ENCODE data around the gene YPEL1.

The YPEL1 gene, protein sequence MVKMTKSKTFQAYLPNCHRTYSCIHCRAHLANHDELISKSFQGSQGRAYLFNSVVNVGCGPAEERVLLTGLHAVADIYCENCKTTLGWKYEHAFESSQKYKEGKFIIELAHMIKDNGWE

GRCh38 chr22:21735200-21736083 is at the start of gene YPEL1:
TSS of gene YPEL1 (minus strand) at chr22:21735794. CDS start at chr22:21710744, 25,050 bp downstream.
- Histone ChIP-seq H3K27me3 (ENCODE audit: low read depth, low read length) (no peaks in the 10 kb centered on the region), H3K27ac (ENCODE audit: low read length) (no peak within 1 kb of the TSS), H3K4me1 (ENCODE audit: control insufficient read depth in 1 of 2, insufficient read depth in 2 of 2, low read length in 2 of 2) (peaks cover 6 to 11% of the 10 kb centered on the region in 2 donors), H3K9me3 (ENCODE audit: control insufficient read depth in 1 of 2, low read length in 2 of 2) (no peaks in the 10 kb centered on the region), H3K36me3 (ENCODE audit: control insufficient read depth in 1 of 2, insufficient read depth in 2 of 2, low read length in 2 of 2) (no peaks in the 10 kb centered on the region), H3K4me3 (ENCODE audit: low read depth in 1 of 2, low read length in 2 of 2) (peak within 1 kb of the TSS; percentile 76)

- Histone ChIP-seq H3K4me3 (ENCODE audit: low read depth in 1 of 2, low read length in 2 of 2) (no peak overlapping the region), H3K4me1 (ENCODE audit: control insufficient read depth in 1 of 2, insufficient read depth in 2 of 2, low read length in 2 of 2) (no peaks in the 10 kb centered on the region), H3K27me3 (ENCODE audit: low read depth, low read length) (no peaks in the 10 kb centered on the region), H3K9me3 (ENCODE audit: control insufficient read depth in 1 of 2, low read length in 2 of 2) (no peaks in the 10 kb centered on the region), H3K27ac (ENCODE audit: low read length) (no peak overlapping the region), H3K36me3 (ENCODE audit: control insufficient read depth in 1 of 2, insufficient read depth in 2 of 2, low read length in 2 of 2) (peaks cover 24 to 28% of the 10 kb centered on the region in 2 donors)
These were observed 44.7 kb upstream of the YPEL1 start for GRCh38 chr22:21780259-21780658.

DNA sequence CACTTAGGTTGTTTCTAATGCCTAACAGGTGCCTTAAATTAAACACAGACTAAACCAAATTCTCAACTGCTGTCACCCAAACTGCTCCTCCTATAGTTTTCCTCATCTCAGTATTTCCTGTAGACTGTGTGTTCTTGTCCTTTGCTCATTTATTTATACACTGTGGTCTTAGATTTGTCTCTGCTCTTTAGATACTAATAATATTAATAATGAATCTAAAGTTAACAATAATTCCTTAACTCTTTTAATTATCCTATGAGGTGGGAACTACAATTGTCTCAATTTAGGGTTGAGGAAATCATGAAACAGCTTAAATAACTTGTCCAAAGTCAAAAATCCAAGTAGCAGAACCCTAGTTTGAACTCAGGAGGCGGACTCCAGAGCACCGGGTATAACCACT is 43.9 kb upstream of the YPEL1 start:
- Histone ChIP-seq H3K36me3 (ENCODE audit: control insufficient read depth in 1 of 2, insufficient read depth in 2 of 2, low read length in 2 of 2) (peaks cover 18 to 22% of the 10 kb centered on the region in 2 donors), H3K27me3 (ENCODE audit: low read depth, low read length) (no peaks in the 10 kb centered on the region), H3K27ac (ENCODE audit: low read length) (no peak overlapping the region), H3K4me1 (ENCODE audit: control insufficient read depth in 1 of 2, insufficient read depth in 2 of 2, low read length in 2 of 2) (peaks cover 0 to 5% of the 10 kb centered on the region in 2 donors), H3K4me3 (ENCODE audit: low read depth in 1 of 2, low read length in 2 of 2) (no peak overlapping the region), H3K9me3 (ENCODE audit: control insufficient read depth in 1 of 2, low read length in 2 of 2) (no peaks in the 10 kb centered on the region)

GRCh38 chr22:21778705-21779363 is 43.2 kb upstream of the YPEL1 start:
- peaks cover 0 to 5% of the 10 kb centered on the region in 2 donors for H3K4me1 ChIP-seq (ENCODE audit: control insufficient read depth in 1 of 2, insufficient read depth in 2 of 2, low read length in 2 of 2)
- H3K27me3 ChIP-seq (ENCODE audit: low read depth, low read length), result no peaks in the 10 kb centered on the region
- no peak overlapping the region for H3K27ac ChIP-seq (ENCODE audit: low read length)
- H3K36me3 ChIP-seq (ENCODE audit: control insufficient read depth in 1 of 2, insufficient read depth in 2 of 2, low read length in 2 of 2), result peaks cover 16 to 18% of the 10 kb centered on the region in 2 donors
- H3K4me3 ChIP-seq (ENCODE audit: low read depth in 1 of 2, low read length in 2 of 2), result no peak overlapping the region
- H3K9me3 ChIP-seq (ENCODE audit: control insufficient read depth in 1 of 2, low read length in 2 of 2), result no peaks in the 10 kb centered on the region

DNA sequence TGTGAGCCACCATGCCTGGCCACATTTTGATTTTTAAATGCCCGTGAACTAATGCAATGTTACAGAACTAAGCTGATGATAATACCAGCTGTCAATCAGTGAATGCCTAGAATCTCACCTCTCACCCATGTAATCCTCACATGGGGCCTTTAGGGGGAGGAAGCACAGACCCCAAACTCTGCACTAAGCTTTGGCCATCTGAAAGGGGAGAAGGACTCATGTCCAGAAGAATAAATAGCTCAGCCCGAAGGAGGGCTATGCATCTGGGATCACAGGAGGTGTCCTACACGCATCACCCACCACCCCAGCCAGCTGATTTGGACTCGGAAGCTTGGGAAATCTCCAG is 36.0 kb upstream of the YPEL1 start:
- Histone ChIP-seq H3K4me1 (ENCODE audit: control insufficient read depth in 1 of 2, insufficient read depth in 2 of 2, low read length in 2 of 2) (peaks cover 0 to 13% of the 10 kb centered on the region in 2 donors), H3K27ac (ENCODE audit: low read length) (no peak overlapping the region), H3K9me3 (ENCODE audit: control insufficient read depth in 1 of 2, low read length in 2 of 2) (no peaks in the 10 kb centered on the region), H3K36me3 (ENCODE audit: control insufficient read depth in 1 of 2, insufficient read depth in 2 of 2, low read length in 2 of 2) (peaks cover 46 to 57% of the 10 kb centered on the region in 2 donors), H3K4me3 (ENCODE audit: low read depth in 1 of 2, low read length in 2 of 2) (no peak overlapping the region), H3K27me3 (ENCODE audit: low read depth, low read length) (no peaks in the 10 kb centered on the region)

DNA sequence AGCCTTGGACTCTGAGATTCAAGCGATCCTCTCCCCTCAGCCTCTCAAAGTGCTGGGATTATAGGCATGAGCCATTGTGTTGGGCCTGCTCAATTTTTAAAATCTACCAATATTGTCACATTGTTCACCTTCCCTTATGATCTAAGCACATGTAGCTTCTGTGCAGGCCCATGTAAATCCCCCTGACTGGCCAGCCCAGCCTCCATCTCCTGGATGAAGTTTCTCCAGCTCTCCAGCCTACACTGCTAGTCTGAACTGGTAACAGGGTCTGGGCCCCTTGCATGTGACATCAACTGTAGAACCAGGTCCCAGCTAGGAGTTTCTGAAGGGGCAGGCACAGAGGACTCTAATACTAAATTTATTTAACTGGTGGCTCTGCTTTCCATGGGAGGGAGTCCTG is 32.8 kb upstream of the YPEL1 start:
- H3K4me3 ChIP-seq (ENCODE audit: low read depth in 1 of 2, low read length in 2 of 2), result no peak overlapping the region
- no peaks in the 10 kb centered on the region for H3K27me3 ChIP-seq (ENCODE audit: low read depth, low read length)
- H3K36me3 ChIP-seq (ENCODE audit: control insufficient read depth in 1 of 2, insufficient read depth in 2 of 2, low read length in 2 of 2), result peaks cover 68 to 88% of the 10 kb centered on the region in 2 donors
- peaks cover 0 to 8% of the 10 kb centered on the region in 2 donors for H3K4me1 ChIP-seq (ENCODE audit: control insufficient read depth in 1 of 2, insufficient read depth in 2 of 2, low read length in 2 of 2)
- H3K27ac ChIP-seq (ENCODE audit: low read length), result no peak overlapping the region
- no peaks in the 10 kb centered on the region for H3K9me3 ChIP-seq (ENCODE audit: control insufficient read depth in 1 of 2, low read length in 2 of 2)

DNA sequence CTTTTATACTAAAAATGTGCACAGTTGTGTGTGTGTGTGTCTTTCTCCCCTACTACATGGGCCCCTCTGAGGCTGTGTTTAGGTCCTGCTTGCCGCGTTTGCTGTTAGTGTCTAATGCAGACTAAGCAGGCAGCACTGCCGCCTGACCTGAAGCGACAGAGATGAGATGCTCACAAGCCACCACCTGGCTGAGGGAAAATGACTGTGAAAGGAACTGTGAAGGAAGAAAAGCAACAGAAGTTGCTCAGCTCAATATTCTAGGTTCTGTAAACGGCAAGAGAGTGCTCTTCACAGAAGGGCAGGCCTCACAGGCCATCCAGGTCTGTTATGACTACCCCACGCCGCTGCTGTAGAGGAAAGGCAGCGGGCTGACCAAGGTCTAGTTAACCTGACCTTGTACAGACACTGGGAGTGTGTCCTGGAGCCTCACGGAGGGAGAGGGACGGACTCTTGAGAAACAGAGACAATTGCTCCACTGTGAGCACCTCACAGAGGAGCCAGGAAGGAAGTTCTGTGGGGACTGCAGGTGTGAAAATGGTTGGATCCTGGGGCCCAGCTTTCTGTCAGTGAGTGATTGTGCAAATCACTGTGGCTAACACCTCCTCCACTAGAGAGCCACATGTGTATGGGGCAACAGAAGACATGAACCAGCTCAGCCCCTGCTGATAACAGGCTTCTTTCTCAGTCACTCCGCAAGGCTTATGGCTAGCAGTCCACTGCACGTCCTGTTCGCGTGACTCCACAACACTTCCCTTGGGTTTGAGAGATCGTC is 31.3 kb upstream of the YPEL1 start:
- Histone ChIP-seq H3K4me3 (ENCODE audit: low read depth in 1 of 2, low read length in 2 of 2) (no peak overlapping the region), H3K27ac (ENCODE audit: low read length) (no peak overlapping the region), H3K4me1 (ENCODE audit: control insufficient read depth in 1 of 2, insufficient read depth in 2 of 2, low read length in 2 of 2) (no peaks in the 10 kb centered on the region), H3K27me3 (ENCODE audit: low read depth, low read length) (no peaks in the 10 kb centered on the region), H3K9me3 (ENCODE audit: control insufficient read depth in 1 of 2, low read length in 2 of 2) (no peaks in the 10 kb centered on the region), H3K36me3 (ENCODE audit: control insufficient read depth in 1 of 2, insufficient read depth in 2 of 2, low read length in 2 of 2) (peaks cover 70 to 85% of the 10 kb centered on the region in 2 donors)

DNA sequence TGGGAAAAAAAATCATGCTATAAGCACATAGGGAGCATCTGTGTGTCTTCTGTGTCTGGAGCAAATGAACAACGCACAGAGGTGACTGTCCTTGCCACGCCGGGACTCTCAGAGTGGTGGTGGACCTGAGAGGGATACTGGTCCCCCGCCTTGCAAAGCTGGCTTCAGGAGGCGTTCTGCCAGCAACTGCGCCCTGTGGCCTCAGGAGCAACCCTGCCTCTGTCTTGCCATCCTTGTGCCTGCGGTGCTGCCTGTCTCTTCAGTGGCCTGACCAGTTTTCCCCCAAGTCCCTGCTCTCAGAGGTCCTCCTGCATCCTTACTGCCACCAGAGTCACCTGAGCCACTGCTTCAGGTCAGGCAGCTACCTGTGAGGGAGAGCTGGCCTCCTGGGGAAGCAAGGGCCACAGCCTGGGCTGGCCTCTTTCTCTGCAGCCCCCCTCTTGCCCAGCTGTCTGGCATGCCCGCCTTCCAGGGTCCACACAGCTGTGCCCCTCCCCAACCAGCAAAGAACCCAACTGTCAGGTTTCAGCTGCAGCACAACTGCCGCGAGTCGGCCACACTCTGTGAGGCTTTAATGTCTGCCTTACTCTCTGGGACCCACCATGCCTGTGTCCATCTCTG is 30.4 kb upstream of the YPEL1 start:
- H3K4me3 ChIP-seq (ENCODE audit: low read depth in 1 of 2, low read length in 2 of 2), result no peak overlapping the region
- peaks cover 69 to 78% of the 10 kb centered on the region in 2 donors for H3K36me3 ChIP-seq (ENCODE audit: control insufficient read depth in 1 of 2, insufficient read depth in 2 of 2, low read length in 2 of 2)
- H3K27me3 ChIP-seq (ENCODE audit: low read depth, low read length), result no peaks in the 10 kb centered on the region
- no peaks in the 10 kb centered on the region for H3K4me1 ChIP-seq (ENCODE audit: control insufficient read depth in 1 of 2, insufficient read depth in 2 of 2, low read length in 2 of 2)
- H3K9me3 ChIP-seq (ENCODE audit: control insufficient read depth in 1 of 2, low read length in 2 of 2), result no peaks in the 10 kb centered on the region
- no peak overlapping the region for H3K27ac ChIP-seq (ENCODE audit: low read length)

GRCh38 chr22:21764038-21764804 is 28.6 kb upstream of the YPEL1 start:
- H3K4me1 ChIP-seq (ENCODE audit: control insufficient read depth in 1 of 2, insufficient read depth in 2 of 2, low read length in 2 of 2), result no peaks in the 10 kb centered on the region
- no peaks in the 10 kb centered on the region for H3K9me3 ChIP-seq (ENCODE audit: control insufficient read depth in 1 of 2, low read length in 2 of 2)
- H3K27me3 ChIP-seq (ENCODE audit: low read depth, low read length), result no peaks in the 10 kb centered on the region
- H3K36me3 ChIP-seq (ENCODE audit: control insufficient read depth in 1 of 2, insufficient read depth in 2 of 2, low read length in 2 of 2), result peaks cover 63 to 69% of the 10 kb centered on the region in 2 donors
- no peak overlapping the region for H3K27ac ChIP-seq (ENCODE audit: low read length)
- no peak overlapping the region for H3K4me3 ChIP-seq (ENCODE audit: low read depth in 1 of 2, low read length in 2 of 2)

Data from muscle layer of duodenum (tissue), 2 donors.